Panc1 (cell line): ENCODE measurements around the gene SLX4IP. TPM values are rescaled to one million over a fixed set of nuclear protein-coding genes. Genes with fewer than 3 reads are reported as not detected.

Experiments used
- ATAC-seq: fragments of 200-7000 bp; cut with Tn5 transposase; 2 replicates; pipeline ENCODE4 v1.9.1; 2020; ENCODE audit warnings: mild to moderate bottlenecking, moderate library complexity
- BruUV-seq: library from RNA; stranded (reverse); fragments of 400-500 nt; replicated peaks from 2 replicates; lab custom pipeline; 2021; lab: Mats Ljungman, UMichigan
- CTCF ChIA-PET: fragments of 300-600 bp; sonication (Branson Sonifier 250); formaldehyde crosslinking; loops from one replicate; lab custom pipeline; 2022; ENCODE audit warnings: antibody characterized with exemption; lab: Charles Lee
- POLR2A ChIA-PET: fragments of 300-600 bp; sonication (Branson Sonifier 250); formaldehyde crosslinking; loops from one replicate; lab custom pipeline; 2022; ENCODE audit warnings: antibody characterized with exemption; lab: Charles Lee
- DNase-seq: peaks from one replicate; pipeline ENCODE4 v3.0.0-alpha.2; 2010; ENCODE audit warnings: low read depth, low spot score
- H3K27ac ChIP-seq: 2 replicates; pipeline ENCODE4 v1.5.1; 2011; ENCODE audit warnings: mild to moderate bottlenecking, low read length, inconsistent platforms
- H3K27me3 ChIP-seq: fragments of 200-500 bp; sonication (Bioruptor generic); 2 replicates; pipeline ENCODE4 v1.6.0; 2014; ENCODE audit warnings: low read length, inconsistent platforms; ENCODE audit not compliant: control insufficient read depth, insufficient read depth
- H3K36me3 ChIP-seq: fragments of 200-500 bp; sonication (Bioruptor generic); 2 replicates; pipeline ENCODE4 v1.5.1; 2014; ENCODE audit warnings: inconsistent platforms, mild to moderate bottlenecking, low read length, moderate library complexity; ENCODE audit not compliant: control insufficient read depth, insufficient read depth
- H3K4me1 ChIP-seq: 2 replicates; pipeline ENCODE4 v1.5.1; 2011; ENCODE audit warnings: inconsistent platforms, mild to moderate bottlenecking, low read length, moderate library complexity; ENCODE audit not compliant: control insufficient read depth, insufficient read depth
- H3K4me3 ChIP-seq, 2 experiments: 2 replicates each; pipeline ENCODE4 v1.5.1; 2011 to 2012; ENCODE audit warnings: low read depth in 2 of 2, low read length in 2 of 2, mild to moderate bottlenecking in 2 of 2, inconsistent platforms in 1 of 2, moderate library complexity in 1 of 2
- H3K9me3 ChIP-seq: fragments of 200-500 bp; sonication (Bioruptor generic); 2 replicates; pipeline ENCODE4 v1.5.1; 2014; ENCODE audit warnings: low read depth, mild to moderate bottlenecking, inconsistent platforms, low read length, moderate library complexity; ENCODE audit not compliant: control insufficient read depth, insufficient read depth
- POLR2AphosphoS5 ChIP-seq: IDR thresholded peaks from 2 replicates; pipeline ENCODE4 v1.6.1; 2012; ENCODE audit warnings: mild to moderate bottlenecking, low read depth, low read length, moderate library complexity
- SIN3A ChIP-seq: IDR thresholded peaks from 2 replicates; pipeline ENCODE4 v1.6.1; 2012; ENCODE audit warnings: low read depth, mild to moderate bottlenecking, low read length, moderate library complexity, borderline replicate concordance; ENCODE audit not compliant: insufficient read depth
- TCF7L2 ChIP-seq: IDR thresholded peaks from 2 replicates; pipeline ENCODE4 v1.6.1; 2011; ENCODE audit warnings: mild to moderate bottlenecking, low read depth, low read length, inconsistent platforms
- in situ Hi-C: cut with HindIII; loops from 2 replicates; pipeline ENCODE4 v1.10.0; 2016; ENCODE audit warnings: low sequenced_read_pairs, low pct_unique_long_range_greater_than_20kb
- intact Hi-C: fragments of 100-400 bp; cut with micrococcal nuclease; formaldehyde crosslinking; loops from one replicate; pipeline ENCODE4 v1.10.0; 2022; ENCODE audit not compliant: unreplicated experiment
- total RNA-seq: library from RNA; stranded (reverse); gene quantifications from one replicate; pipeline ENCODE4 v1.2.1, GENCODE V29; 2021; ENCODE audit not compliant: unreplicated experiment
- TF ChIP-seq, protein P1 (sequence below), 2 experiments: IDR thresholded peaks; 2 replicates each; pipeline ENCODE4 v1.6.1; 2011 to 2012; ENCODE audit warnings: low read depth in 2 of 2, control low read depth in 1 of 2, low read length in 1 of 2, mild to moderate bottlenecking in 1 of 2, moderate library complexity in 1 of 2; ENCODE audit not compliant: insufficient read depth in 1 of 2
- TF ChIP-seq, protein P2 (sequence below): fragments of 450-650 bp; IDR thresholded peaks from 2 replicates; pipeline ENCODE4 v1.5.1; 2017; ENCODE audit warnings: mild to moderate bottlenecking

SLX4IP gene
- total RNA-seq, 1 experiment from 2014 or later: 5.4 TPM

- no peak overlapping the region for H3K4me3 ChIP-seq
- no TSS peak for BruUV-seq
- H3K27me3 ChIP-seq: no peaks in the 10 kb centered on the region
- in situ Hi-C loops: no loop called here
- TF ChIP-seq, protein P1, sequence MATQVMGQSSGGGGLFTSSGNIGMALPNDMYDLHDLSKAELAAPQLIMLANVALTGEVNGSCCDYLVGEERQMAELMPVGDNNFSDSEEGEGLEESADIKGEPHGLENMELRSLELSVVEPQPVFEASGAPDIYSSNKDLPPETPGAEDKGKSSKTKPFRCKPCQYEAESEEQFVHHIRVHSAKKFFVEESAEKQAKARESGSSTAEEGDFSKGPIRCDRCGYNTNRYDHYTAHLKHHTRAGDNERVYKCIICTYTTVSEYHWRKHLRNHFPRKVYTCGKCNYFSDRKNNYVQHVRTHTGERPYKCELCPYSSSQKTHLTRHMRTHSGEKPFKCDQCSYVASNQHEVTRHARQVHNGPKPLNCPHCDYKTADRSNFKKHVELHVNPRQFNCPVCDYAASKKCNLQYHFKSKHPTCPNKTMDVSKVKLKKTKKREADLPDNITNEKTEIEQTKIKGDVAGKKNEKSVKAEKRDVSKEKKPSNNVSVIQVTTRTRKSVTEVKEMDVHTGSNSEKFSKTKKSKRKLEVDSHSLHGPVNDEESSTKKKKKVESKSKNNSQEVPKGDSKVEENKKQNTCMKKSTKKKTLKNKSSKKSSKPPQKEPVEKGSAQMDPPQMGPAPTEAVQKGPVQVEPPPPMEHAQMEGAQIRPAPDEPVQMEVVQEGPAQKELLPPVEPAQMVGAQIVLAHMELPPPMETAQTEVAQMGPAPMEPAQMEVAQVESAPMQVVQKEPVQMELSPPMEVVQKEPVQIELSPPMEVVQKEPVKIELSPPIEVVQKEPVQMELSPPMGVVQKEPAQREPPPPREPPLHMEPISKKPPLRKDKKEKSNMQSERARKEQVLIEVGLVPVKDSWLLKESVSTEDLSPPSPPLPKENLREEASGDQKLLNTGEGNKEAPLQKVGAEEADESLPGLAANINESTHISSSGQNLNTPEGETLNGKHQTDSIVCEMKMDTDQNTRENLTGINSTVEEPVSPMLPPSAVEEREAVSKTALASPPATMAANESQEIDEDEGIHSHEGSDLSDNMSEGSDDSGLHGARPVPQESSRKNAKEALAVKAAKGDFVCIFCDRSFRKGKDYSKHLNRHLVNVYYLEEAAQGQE (IDR thresholded peaks at IDR 0.05; ENCODE audit: insufficient read depth in 1 of 2, low read depth in 2 of 2, low read length in 1 of 2): no peak
- TF ChIP-seq, protein P2, sequence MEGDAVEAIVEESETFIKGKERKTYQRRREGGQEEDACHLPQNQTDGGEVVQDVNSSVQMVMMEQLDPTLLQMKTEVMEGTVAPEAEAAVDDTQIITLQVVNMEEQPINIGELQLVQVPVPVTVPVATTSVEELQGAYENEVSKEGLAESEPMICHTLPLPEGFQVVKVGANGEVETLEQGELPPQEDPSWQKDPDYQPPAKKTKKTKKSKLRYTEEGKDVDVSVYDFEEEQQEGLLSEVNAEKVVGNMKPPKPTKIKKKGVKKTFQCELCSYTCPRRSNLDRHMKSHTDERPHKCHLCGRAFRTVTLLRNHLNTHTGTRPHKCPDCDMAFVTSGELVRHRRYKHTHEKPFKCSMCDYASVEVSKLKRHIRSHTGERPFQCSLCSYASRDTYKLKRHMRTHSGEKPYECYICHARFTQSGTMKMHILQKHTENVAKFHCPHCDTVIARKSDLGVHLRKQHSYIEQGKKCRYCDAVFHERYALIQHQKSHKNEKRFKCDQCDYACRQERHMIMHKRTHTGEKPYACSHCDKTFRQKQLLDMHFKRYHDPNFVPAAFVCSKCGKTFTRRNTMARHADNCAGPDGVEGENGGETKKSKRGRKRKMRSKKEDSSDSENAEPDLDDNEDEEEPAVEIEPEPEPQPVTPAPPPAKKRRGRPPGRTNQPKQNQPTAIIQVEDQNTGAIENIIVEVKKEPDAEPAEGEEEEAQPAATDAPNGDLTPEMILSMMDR: no peak
- TF ChIP-seq POLR2AphosphoS5: no peak
- peaks cover 5% of the 10 kb centered on the region; the same call in 1 of the 2 replicates for H3K4me1 ChIP-seq
- H3K27ac ChIP-seq: no peak overlapping the region
- CTCF ChIA-PET: interaction anchor here (0.8 kb wide), 1 partner anchor 494 kb away, joined by 3 read pairs; no protein-coding TSS in a partner anchor
- POLR2A ChIA-PET: no interaction called here
- DNase-seq (no peak), ATAC-seq (no peak)
- H3K9me3 ChIP-seq: no peaks in the 10 kb centered on the region
- no peaks in the 10 kb centered on the region for H3K36me3 ChIP-seq
- intact Hi-C loops: no loop called here
Measured at GRCh38 chr20:10496465-10496864, 61.4 kb downstream of the SLX4IP start.

DNA sequence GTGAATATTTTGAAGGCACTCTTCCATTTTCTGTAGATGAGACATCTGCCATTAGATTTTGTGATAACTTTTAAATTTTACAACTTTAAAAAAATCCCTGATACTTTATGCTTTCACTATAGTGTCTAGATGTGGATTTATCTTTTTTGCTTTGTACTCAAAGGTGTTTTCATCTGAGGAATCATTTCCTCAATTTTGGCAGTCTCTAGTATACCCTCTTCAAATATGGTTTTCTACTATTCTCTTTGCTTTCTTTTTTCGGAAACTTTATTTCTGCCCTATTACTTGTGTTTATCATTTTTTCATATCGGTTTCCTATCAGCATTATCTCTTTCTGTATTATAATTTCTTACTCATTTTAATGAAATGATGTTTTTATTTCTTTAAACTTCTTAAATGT is 62.2 kb downstream of the SLX4IP start:
- POLR2A ChIA-PET: no interaction called here
- no peaks in the 10 kb centered on the region for H3K9me3 ChIP-seq
- intact Hi-C loops: no loop called here
- DNase-seq (no peak), ATAC-seq (no peak)
- H3K4me1 ChIP-seq: peaks cover 5% of the 10 kb centered on the region; the same call in 1 of the 2 replicates
- H3K4me3 ChIP-seq: no peak overlapping the region
- in situ Hi-C loops: no loop called here
- TF ChIP-seq, protein P2: no peak
- TF ChIP-seq TCF7L2 (no peak), SIN3A (no peak), POLR2AphosphoS5 (no peak)
- no TSS peak for BruUV-seq
- no peaks in the 10 kb centered on the region for H3K27me3 ChIP-seq
- no peak overlapping the region; the same call in 1 of the 2 replicates for H3K27ac ChIP-seq
- H3K36me3 ChIP-seq: no peaks in the 10 kb centered on the region
- CTCF ChIA-PET: no interaction called here
